Right ventricle myocardium inferior (tissue), 1 donor: ENCODE measurements around the gene GOLGA6L1. TPM values are rescaled to one million over a fixed set of nuclear protein-coding genes. Genes with fewer than 3 reads are reported as not detected.
"Not testable (repeated sequence)": the region's sequence is repeated elsewhere in the genome, so short reads cannot be mapped to it uniquely, and the experiment has no call there.

Experiments
- ATAC-seq: fragments of 200-7000 bp; cut with Tn5 transposase; one replicate; pipeline ENCODE4 v1.9.1; 2020; ENCODE audit warnings: mild to moderate bottlenecking, moderate library complexity
- DNase-seq: peaks from one replicate; pipeline ENCODE4 v3.0.0; 2021; ENCODE audit errors: missing footprints
- intact Hi-C: fragments of 100-400 bp; cut with DNase I; formaldehyde crosslinking; loops from one replicate; pipeline ENCODE4 v1.11.0; 2022
- long read RNA-seq: library from polyadenylated mRNA; unstranded; transcript quantifications from one replicate; pipeline ENCODE4 v2.0.0, GENCODE V29; 2021
- total RNA-seq: library from RNA; stranded (reverse); fragmentation: NEBNext Ultra II Directional; extraction: Animal tissue kit (Norgen Biotek cat#: 25700); gene quantifications from one replicate; pipeline ENCODE4 v1.2.1, GENCODE V29; 2021
- donor health status: DM: no; HTN: yes; CAD: no; lungs with severe emphysema.

The GOLGA6L1 gene
- total RNA-seq, result not detected
- long read RNA-seq, result 0 reads

- ATAC-seq, DNase-seq, intact Hi-C loops: not testable (repeated sequence)
These were observed at the start of gene GOLGA6L1 for GRCh38 chr15:23136722-23137121. GOLGA6L1 (minus strand) TSS chr15:23136822; CDS start chr15:23136731, 91 bp downstream.

- ATAC-seq, DNase-seq, intact Hi-C loops: not testable (repeated sequence)
These were observed 44.6 kb upstream of the GOLGA6L1 start for GRCh38 chr15:23181201-23181600.

- DNase-seq, ATAC-seq, intact Hi-C loops: not testable (repeated sequence)
These were observed 43.9 kb upstream of the GOLGA6L1 start for GRCh38 chr15:23180547-23180927.

GRCh38 chr15:23179768-23180546 lies 43.3 kb upstream of the GOLGA6L1 start:
- DNase-seq, intact Hi-C loops: not testable (repeated sequence)
- peak; percentile 46 for ATAC-seq

GRCh38 chr15:23176683-23177082 lies 40.1 kb upstream of the GOLGA6L1 start:
- DNase-seq, result peak; percentile 40
- ATAC-seq, intact Hi-C loops: not testable (repeated sequence)

GRCh38 chr15:23175606-23176005 lies 39.0 kb upstream of the GOLGA6L1 start:
- intact Hi-C loops, DNase-seq, ATAC-seq: not testable (repeated sequence)

GRCh38 chr15:23174609-23175140 lies 38.1 kb upstream of the GOLGA6L1 start:
- ATAC-seq, intact Hi-C loops: not testable (repeated sequence)

GRCh38 chr15:23132787-23133186 lies 3.8 kb downstream of the GOLGA6L1 start:
- ATAC-seq, intact Hi-C loops: not testable (repeated sequence)

More at GRCh38 chr15:23174609-23175140, 38.1 kb upstream of the GOLGA6L1 start:
- DNase-seq, result not testable (repeated sequence)

GRCh38 chr15:23118208-23118607 lies 18.4 kb downstream of the GOLGA6L1 start:
- no peak for DNase-seq
- ATAC-seq, result no peak
- intact Hi-C loops, result no loop called here

More at GRCh38 chr15:23132787-23133186, 3.8 kb downstream of the GOLGA6L1 start:
- DNase-seq, result not testable (repeated sequence)

GRCh38 chr15:23095796-23096195 lies 40.8 kb downstream of the GOLGA6L1 start:
- ATAC-seq (no peak), DNase-seq (no peak)
- intact Hi-C loops, result no loop called here

GRCh38 chr15:23083115-23083514 lies 53.5 kb downstream of the GOLGA6L1 start:
- DNase-seq (no peak), ATAC-seq (no peak)
- intact Hi-C loops, result no loop called here

- ATAC-seq, DNase-seq, intact Hi-C loops: not testable (repeated sequence)
These were observed 54.5 kb downstream of the GOLGA6L1 start for GRCh38 chr15:23081996-23082737.

GRCh38 chr15:23081271-23081670 lies 55.4 kb downstream of the GOLGA6L1 start:
- intact Hi-C loops, result no loop called here
- DNase-seq (no peak), ATAC-seq (no peak)

GRCh38 chr15:23079766-23080165 lies 56.9 kb downstream of the GOLGA6L1 start:
- DNase-seq, result no peak
- intact Hi-C loops, result no loop called here
- ATAC-seq, result no peak

Other genes with a start within 250 kb of the GOLGA6L1 start
- 32.1 TPM for gene CYFIP1, start 156.5 kb downstream of the GOLGA6L1 start, total RNA-seq
- 11.3 TPM for gene TUBGCP5, start 97.3 kb downstream of the GOLGA6L1 start, total RNA-seq
- not detected for gene GOLGA6L26, start 197.4 kb upstream of the GOLGA6L1 start, total RNA-seq
- gene GOLGA8S, start 217.9 kb upstream of the GOLGA6L1 start, total RNA-seq, result 0.30 TPM